ENCODE data around the gene COG5.

COG5 gene

DNA sequence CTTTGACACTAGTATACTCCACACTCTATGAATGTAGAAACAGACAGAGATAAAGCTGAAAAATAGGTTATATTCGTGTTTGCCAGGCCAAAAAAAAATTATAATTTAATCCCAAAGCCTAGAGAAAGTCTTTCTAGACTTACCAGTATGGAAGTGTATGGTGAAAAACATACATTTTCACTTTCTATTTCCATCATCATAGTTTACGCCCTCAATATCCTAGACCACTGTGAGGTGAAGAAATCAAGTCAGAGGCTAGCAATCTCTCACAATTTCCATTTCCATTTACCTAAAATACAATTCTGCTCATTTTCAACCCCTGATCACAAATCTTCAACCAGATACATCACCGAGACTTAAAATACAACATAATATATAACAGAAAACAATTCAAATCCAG lies 77.7 kb downstream of the COG5 start:
- TF ChIP-seq, protein P1, sequence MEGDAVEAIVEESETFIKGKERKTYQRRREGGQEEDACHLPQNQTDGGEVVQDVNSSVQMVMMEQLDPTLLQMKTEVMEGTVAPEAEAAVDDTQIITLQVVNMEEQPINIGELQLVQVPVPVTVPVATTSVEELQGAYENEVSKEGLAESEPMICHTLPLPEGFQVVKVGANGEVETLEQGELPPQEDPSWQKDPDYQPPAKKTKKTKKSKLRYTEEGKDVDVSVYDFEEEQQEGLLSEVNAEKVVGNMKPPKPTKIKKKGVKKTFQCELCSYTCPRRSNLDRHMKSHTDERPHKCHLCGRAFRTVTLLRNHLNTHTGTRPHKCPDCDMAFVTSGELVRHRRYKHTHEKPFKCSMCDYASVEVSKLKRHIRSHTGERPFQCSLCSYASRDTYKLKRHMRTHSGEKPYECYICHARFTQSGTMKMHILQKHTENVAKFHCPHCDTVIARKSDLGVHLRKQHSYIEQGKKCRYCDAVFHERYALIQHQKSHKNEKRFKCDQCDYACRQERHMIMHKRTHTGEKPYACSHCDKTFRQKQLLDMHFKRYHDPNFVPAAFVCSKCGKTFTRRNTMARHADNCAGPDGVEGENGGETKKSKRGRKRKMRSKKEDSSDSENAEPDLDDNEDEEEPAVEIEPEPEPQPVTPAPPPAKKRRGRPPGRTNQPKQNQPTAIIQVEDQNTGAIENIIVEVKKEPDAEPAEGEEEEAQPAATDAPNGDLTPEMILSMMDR (IDR thresholded peaks at IDR 0.05): no peak

GRCh38 chr7:107482571-107482970 lies 81.1 kb downstream of the COG5 start:
- TF ChIP-seq, protein P1 (IDR thresholded peaks at IDR 0.05): no peak

- TF ChIP-seq, protein P1 (IDR thresholded peaks at IDR 0.05): no peak
Observed at GRCh38 chr7:107480932-107481331, 82.8 kb downstream of the COG5 start.

DNA sequence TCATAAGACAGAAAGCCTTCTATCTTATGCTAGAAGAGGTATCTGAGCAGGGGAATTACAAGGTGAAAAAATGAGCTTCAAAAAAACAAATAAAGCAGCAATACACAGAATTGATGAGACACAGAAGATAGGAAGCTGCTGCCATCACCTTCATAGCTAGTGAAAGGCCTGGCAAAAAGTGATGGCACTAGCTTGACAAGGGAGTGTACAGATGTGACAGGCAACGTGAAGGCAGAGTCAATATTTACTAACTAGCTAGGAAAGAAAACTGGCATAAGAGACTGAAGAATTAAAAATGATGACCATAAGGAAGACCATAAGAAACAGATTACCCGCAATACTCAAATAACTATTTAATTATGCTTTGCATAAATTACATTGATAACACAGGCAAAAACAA lies 84.4 kb downstream of the COG5 start:
- TF ChIP-seq, protein P1 (IDR thresholded peaks at IDR 0.05): no peak

DNA sequence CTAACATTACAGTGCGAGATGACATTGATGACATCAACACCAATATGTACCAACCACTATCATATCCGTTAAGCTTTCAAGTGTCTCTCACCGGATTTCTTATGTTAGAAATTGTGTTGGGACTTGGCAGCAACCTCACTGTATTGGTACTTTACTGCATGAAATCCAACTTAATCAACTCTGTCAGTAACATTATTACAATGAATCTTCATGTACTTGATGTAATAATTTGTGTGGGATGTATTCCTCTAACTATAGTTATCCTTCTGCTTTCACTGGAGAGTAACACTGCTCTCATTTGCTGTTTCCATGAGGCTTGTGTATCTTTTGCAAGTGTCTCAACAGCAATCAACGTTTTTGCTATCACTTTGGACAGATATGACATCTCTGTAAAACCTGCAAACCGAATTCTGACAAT lies 89.6 kb downstream of the COG5 start:
- TF ChIP-seq, protein P1 (IDR thresholded peaks at IDR 0.05): no peak

- TF ChIP-seq, protein P1 (IDR thresholded peaks at IDR 0.05): no peak
Observed at GRCh38 chr7:107472116-107472515, 91.6 kb downstream of the COG5 start.

GRCh38 chr7:107471292-107472070 lies 92.2 kb downstream of the COG5 start:
- TF ChIP-seq, protein P1 (IDR thresholded peaks at IDR 0.05): no peak
